Right lobe of liver (tissue), 6 donors: ENCODE measurements around the gene RIMKLA. TPM values are rescaled to one million over a fixed set of nuclear protein-coding genes. Genes with fewer than 3 reads are reported as not detected.

ENCODE experiments used
- ATAC-seq, 4 donors: fragments of 200-7000 bp; cut with Tn5 transposase; one replicate each; pipeline ENCODE4 v1.9.1; 2020; ENCODE audit warnings: mild to moderate bottlenecking in 4 of 4, moderate library complexity in 4 of 4
- DNase-seq, 3 donors: peaks; one replicate each; pipeline ENCODE4 v3.0.0-alpha.2; 2020
- H3K27ac ChIP-seq, 3 donors: fragments of 200-600 bp; one replicate each; pipeline ENCODE4 v1.8.0; 2022
- H3K27me3 ChIP-seq, 2 donors: fragments of 200-600 bp; one replicate each; pipeline ENCODE4 v1.8.0; 2022
- H3K36me3 ChIP-seq, 4 donors: fragments of 200-600 bp; sonication (generic) in 1 of 4; one replicate each; pipeline versions ENCODE4 v1.5.1 to v1.8.0; 2017 to 2022; ENCODE audit warnings: control low read depth in 1 of 4
- H3K4me1 ChIP-seq, 4 donors: fragments of 200-600 bp; sonication (generic) in 1 of 4; one replicate each; pipeline versions ENCODE4 v1.5.1 to v1.8.0; 2017 to 2022; ENCODE audit warnings: control low read depth in 1 of 4
- H3K4me3 ChIP-seq, 3 donors: fragments of 200-600 bp; one replicate each; pipeline ENCODE4 v1.8.0; 2022
- H3K9me3 ChIP-seq, 4 donors: fragments of 200-600 bp; sonication (generic) in 1 of 4; one replicate each; pipeline versions ENCODE4 v1.5.1 to v1.8.0; 2017 to 2022; ENCODE audit warnings: control low read depth in 1 of 4
- POLR2A ChIP-seq: fragments of 450-650 bp; IDR thresholded peaks from one replicate; pipeline ENCODE4 v1.6.1; 2017; ENCODE audit warnings: antibody characterized with exemption, mild to moderate bottlenecking
- WGBS: methylation state at CpG from one replicate; pipeline ENCODE4 v1.1.6; 2018; ENCODE audit warnings: low coverage, low lambda C conversion rate; ENCODE audit not compliant: insufficient coverage; ENCODE audit errors: missing lambda C conversion rate; 5-methylcytosine and 5-hydroxymethylcytosine counted together
- intact Hi-C, 2 donors: fragments of 100-400 bp; cut with DNase I; formaldehyde crosslinking; loops; one replicate each; pipeline versions ENCODE4 v1.11.2 to v1.14.1; 2022
- total RNA-seq, 6 experiments: library from RNA; depleted of rRNA in 2 of 6; stranded (reverse); fragments of >200 nt in 2 of 6; fragmentation: NEBNext Ultra II Directional in 3 of 6; extraction: Animal tissue kit (Norgen Biotek cat#: 25700) in 3 of 6; gene quantifications; one replicate each; pipeline versions ENCODE4 v1.1.0 to v1.2.4, GENCODE V29; 2016 to 2023
- TF ChIP-seq, protein P1 (sequence below), 4 donors: fragments of 200-600 bp in 3 of 4; fragments of 450-650 bp in 1 of 4; IDR thresholded peaks; one replicate each; pipeline versions ENCODE4 v1.5.1 to v1.8.0; 2016 to 2022; ENCODE audit warnings: antibody characterized with exemption in 4 of 4, mild to moderate bottlenecking in 2 of 4
- donor health status: DM: no; HTN: yes; CAD: no.
- donor health status: DM: no; HTN: no; CAD: no.
- donor health status: DM: no; HTN: no; CAD: no.
- donor health status: DM: no; HTN: yes; CAD: no.
- donor health status: DM: no; HTN: yes; CAD: no.

Gene RIMKLA
- total RNA-seq, 6 experiments from 2014 or later, result 0.02 to 0.95 (median 0.15) TPM

- ATAC-seq (no peak), DNase-seq (no peak)
- Histone ChIP-seq H3K27me3 (no peaks in the 10 kb centered on the region), H3K9me3 (no peaks in the 10 kb centered on the region), H3K36me3 (no peaks in the 10 kb centered on the region), H3K27ac (no peak overlapping the region), H3K4me3 (no peak overlapping the region), H3K4me1 (no peaks in the 10 kb centered on the region)
- intact Hi-C loops, result no loop called here
- WGBS, result 65% methylated on average over 2 of the region's 2 CpGs
- TF ChIP-seq, protein P1, sequence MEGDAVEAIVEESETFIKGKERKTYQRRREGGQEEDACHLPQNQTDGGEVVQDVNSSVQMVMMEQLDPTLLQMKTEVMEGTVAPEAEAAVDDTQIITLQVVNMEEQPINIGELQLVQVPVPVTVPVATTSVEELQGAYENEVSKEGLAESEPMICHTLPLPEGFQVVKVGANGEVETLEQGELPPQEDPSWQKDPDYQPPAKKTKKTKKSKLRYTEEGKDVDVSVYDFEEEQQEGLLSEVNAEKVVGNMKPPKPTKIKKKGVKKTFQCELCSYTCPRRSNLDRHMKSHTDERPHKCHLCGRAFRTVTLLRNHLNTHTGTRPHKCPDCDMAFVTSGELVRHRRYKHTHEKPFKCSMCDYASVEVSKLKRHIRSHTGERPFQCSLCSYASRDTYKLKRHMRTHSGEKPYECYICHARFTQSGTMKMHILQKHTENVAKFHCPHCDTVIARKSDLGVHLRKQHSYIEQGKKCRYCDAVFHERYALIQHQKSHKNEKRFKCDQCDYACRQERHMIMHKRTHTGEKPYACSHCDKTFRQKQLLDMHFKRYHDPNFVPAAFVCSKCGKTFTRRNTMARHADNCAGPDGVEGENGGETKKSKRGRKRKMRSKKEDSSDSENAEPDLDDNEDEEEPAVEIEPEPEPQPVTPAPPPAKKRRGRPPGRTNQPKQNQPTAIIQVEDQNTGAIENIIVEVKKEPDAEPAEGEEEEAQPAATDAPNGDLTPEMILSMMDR (IDR thresholded peaks at IDR 0.05), result no peak
- no peak for TF ChIP-seq POLR2A
Measured at GRCh38 chr1:42392255-42392654, 11.7 kb downstream of the RIMKLA start.

- H3K9me3 ChIP-seq, result no peaks in the 10 kb centered on the region
- H3K36me3 ChIP-seq, result no peaks in the 10 kb centered on the region
- DNase-seq, result no peak
Measured at GRCh38 chr1:42392967-42393848, 12.6 kb downstream of the RIMKLA start.

DNA sequence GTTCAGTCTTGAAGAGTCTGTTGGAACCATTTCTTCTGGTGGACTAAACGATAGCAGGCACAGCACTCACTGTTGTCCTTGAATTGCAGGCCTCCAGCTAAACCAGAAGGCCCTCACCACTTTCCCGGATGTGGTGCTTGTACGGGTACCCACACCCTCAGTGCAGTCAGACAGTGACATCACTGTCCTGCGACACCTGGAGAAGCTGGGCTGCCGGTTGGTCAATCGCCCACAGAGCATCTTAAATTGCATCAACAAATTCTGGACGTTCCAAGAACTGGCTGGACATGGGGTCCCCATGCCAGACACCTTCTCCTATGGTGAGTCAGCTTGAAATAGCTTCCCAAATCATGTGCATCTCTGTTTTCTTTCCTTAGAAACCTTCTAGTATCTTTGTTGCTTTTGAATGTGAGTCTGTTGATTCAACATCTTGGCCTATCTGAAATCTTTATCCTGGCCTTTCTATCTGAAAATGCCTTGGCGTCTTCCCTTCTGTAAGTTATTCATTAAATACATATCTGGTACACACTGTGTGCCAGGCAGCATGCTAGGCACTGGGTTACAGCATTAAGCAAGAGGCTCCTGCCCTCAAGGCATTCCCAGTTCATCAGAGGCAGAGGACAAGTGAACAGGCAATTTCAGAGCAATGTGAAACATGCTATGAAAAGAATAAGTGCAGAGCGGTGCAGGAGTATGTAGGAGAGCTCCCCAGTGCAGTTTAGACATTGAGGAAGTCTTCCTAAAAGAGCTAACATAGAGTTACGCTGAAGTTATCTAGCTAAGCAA lies 18.9 kb downstream of the RIMKLA start:
- DNase-seq (no peak), ATAC-seq (no peak)
- TF ChIP-seq, protein P1 (IDR thresholded peaks at IDR 0.05), result no peak
- no peak for TF ChIP-seq POLR2A
- 67% methylated on average over 3 of the region's 10 CpGs for WGBS
- Histone ChIP-seq H3K4me3 (no peak overlapping the region), H3K27ac (no peak overlapping the region), H3K9me3 (no peaks in the 10 kb centered on the region), H3K27me3 (no peaks in the 10 kb centered on the region), H3K36me3 (no peaks in the 10 kb centered on the region), H3K4me1 (no peaks in the 10 kb centered on the region)
- intact Hi-C loops, result no loop called here

More at GRCh38 chr1:42392967-42393848, 12.6 kb downstream of the RIMKLA start:
- no peak for ATAC-seq
- WGBS, result 33% methylated on average over 1 of the region's 2 CpGs
- TF ChIP-seq, protein P1 (IDR thresholded peaks at IDR 0.05), result no peak
- no peak for TF ChIP-seq POLR2A
- no peaks in the 10 kb centered on the region for H3K4me1 ChIP-seq
- H3K27me3 ChIP-seq, result no peaks in the 10 kb centered on the region
- H3K27ac ChIP-seq, result no peak overlapping the region
- no peak overlapping the region for H3K4me3 ChIP-seq
- intact Hi-C loops, result no loop called here

- Histone ChIP-seq H3K36me3 (no peaks in the 10 kb centered on the region), H3K27me3 (no peaks in the 10 kb centered on the region), H3K9me3 (no peaks in the 10 kb centered on the region), H3K4me3 (no peak overlapping the region), H3K4me1 (no peaks in the 10 kb centered on the region), H3K27ac (no peak overlapping the region)
- 100% methylated on average over 1 of the region's 1 CpG for WGBS
- intact Hi-C loops, result no loop called here
- TF ChIP-seq, protein P1 (IDR thresholded peaks at IDR 0.05), result no peak
- TF ChIP-seq POLR2A, result no peak
- DNase-seq (no peak), ATAC-seq (no peak)
Measured at GRCh38 chr1:42403880-42404400, 23.3 kb downstream of the RIMKLA start.
